H9 (cell line): Measurements from ENCODE around the gene ANKRD55. TPM values are rescaled to one million over a fixed set of nuclear protein-coding genes. Genes with fewer than 3 reads are reported as not detected.

Experiments used
- DNase-seq: peaks from one replicate; pipeline ENCODE4 v3.0.0-alpha.2; 2017
- H2AFZ ChIP-seq: one replicate; pipeline ENCODE4 v1.6.1; 2013; ENCODE audit warnings: mild to moderate bottlenecking, low read length, control low read depth, moderate library complexity
- H2AK5ac ChIP-seq: 2 replicates; pipeline ENCODE4 v1.6.1; 2013; ENCODE audit warnings: low read length, control low read depth, mixed read lengths; ENCODE audit not compliant: insufficient read length
- H2BK120ac ChIP-seq: one replicate; pipeline ENCODE4 v1.6.1; 2013; ENCODE audit warnings: low read depth, mild to moderate bottlenecking, low read length, control low read depth, inconsistent platforms; ENCODE audit not compliant: poor library complexity, severe bottlenecking
- H2BK12ac ChIP-seq: 2 replicates; pipeline ENCODE4 v1.6.1; 2013; ENCODE audit warnings: low read length, control low read depth, mixed read lengths, low read depth; ENCODE audit not compliant: insufficient read length
- H2BK15ac ChIP-seq: 2 replicates; pipeline ENCODE4 v1.6.1; 2013; ENCODE audit warnings: low read depth, low read length, control low read depth
- H2BK20ac ChIP-seq: one replicate; pipeline ENCODE4 v1.6.1; 2013; ENCODE audit warnings: low read depth, mild to moderate bottlenecking, low read length, control low read depth, inconsistent platforms; ENCODE audit not compliant: poor library complexity, severe bottlenecking
- H2BK5ac ChIP-seq: 2 replicates; pipeline ENCODE4 v1.6.1; 2013; ENCODE audit warnings: low read length, control low read depth, mixed read lengths; ENCODE audit not compliant: insufficient read length
- H3K14ac ChIP-seq: 2 replicates; pipeline ENCODE4 v1.6.1; 2013; ENCODE audit warnings: low read length, control low read depth; ENCODE audit not compliant: insufficient read depth
- H3K18ac ChIP-seq: 2 replicates; pipeline ENCODE4 v1.6.1; 2013; ENCODE audit warnings: low read depth, mild to moderate bottlenecking, mixed read lengths, low read length, control low read depth; ENCODE audit not compliant: insufficient read length
- H3K23ac ChIP-seq: 2 replicates; pipeline ENCODE4 v1.6.1; 2013; ENCODE audit warnings: low read length, control low read depth, mixed read lengths, low read depth; ENCODE audit not compliant: insufficient read length
- H3K23me2 ChIP-seq: 2 replicates; pipeline ENCODE4 v1.6.1; 2013; ENCODE audit warnings: low read depth, mild to moderate bottlenecking, mixed read lengths, low read length, control low read depth; ENCODE audit not compliant: insufficient read length, poor library complexity, severe bottlenecking
- H3K27ac ChIP-seq: 2 replicates; pipeline ENCODE4 v1.5.1; 2013; ENCODE audit warnings: low read length, control low read depth, mixed read lengths, low read depth; ENCODE audit not compliant: insufficient read length
- H3K27me3 ChIP-seq: 2 replicates; pipeline ENCODE4 v1.6.1; 2013; ENCODE audit warnings: low read length, control low read depth, inconsistent platforms; ENCODE audit not compliant: insufficient read depth
- H3K4ac ChIP-seq: 2 replicates; pipeline ENCODE4 v1.6.1; 2013; ENCODE audit warnings: low read depth, mild to moderate bottlenecking, control low read depth, inconsistent platforms, low read length, moderate library complexity
- H3K4me1 ChIP-seq: 2 replicates; pipeline ENCODE4 v1.6.1; 2013; ENCODE audit warnings: low read length, control low read depth, inconsistent platforms; ENCODE audit not compliant: insufficient read depth
- H3K4me2 ChIP-seq: 2 replicates; pipeline ENCODE4 v1.6.1; 2013; ENCODE audit warnings: low read length, control low read depth, mixed read lengths; ENCODE audit not compliant: insufficient read length, insufficient read depth
- H3K56ac ChIP-seq: 2 replicates; pipeline ENCODE4 v1.6.1; 2013; ENCODE audit warnings: low read depth, mild to moderate bottlenecking, mixed read lengths, low read length, control low read depth; ENCODE audit not compliant: insufficient read length
- H3K79me1 ChIP-seq: 2 replicates; pipeline ENCODE4 v1.6.1; 2013; ENCODE audit warnings: low read depth, mild to moderate bottlenecking, moderate library complexity, low read length, control low read depth, inconsistent platforms; ENCODE audit not compliant: insufficient read depth, poor library complexity, severe bottlenecking
- H3K79me2 ChIP-seq: 2 replicates; pipeline ENCODE4 v1.6.1; 2013; ENCODE audit warnings: low read length, control low read depth, inconsistent platforms; ENCODE audit not compliant: insufficient read depth
- H3K9ac ChIP-seq: 2 replicates; pipeline ENCODE4 v1.6.1; 2013; ENCODE audit warnings: low read length, control low read depth, mixed read lengths; ENCODE audit not compliant: insufficient read length; ENCODE audit errors: extremely low read depth
- H3K9me3 ChIP-seq: one replicate; pipeline ENCODE4 v1.6.1; 2013; ENCODE audit warnings: low read depth, low read length, inconsistent platforms; ENCODE audit not compliant: control insufficient read depth
- H3T11ph ChIP-seq: one replicate; pipeline ENCODE4 v1.6.1; 2013; ENCODE audit warnings: mild to moderate bottlenecking, low read length, control low read depth, inconsistent platforms
- H4K20me1 ChIP-seq: one replicate; pipeline ENCODE4 v1.6.1; 2013; ENCODE audit not compliant: control insufficient read depth, insufficient read length, insufficient read depth
- H4K5ac ChIP-seq: 2 replicates; pipeline ENCODE4 v1.6.1; 2013; ENCODE audit warnings: low read depth, mild to moderate bottlenecking, mixed read lengths, low read length, control low read depth; ENCODE audit not compliant: insufficient read length
- H4K8ac ChIP-seq: replicated peaks from 2 replicates; pipeline ENCODE4 v1.6.1; 2013; ENCODE audit warnings: low read length, control low read depth, mixed read lengths, low read depth; ENCODE audit not compliant: insufficient read length
- H4K91ac ChIP-seq: 2 replicates; pipeline ENCODE4 v1.6.1; 2013; ENCODE audit warnings: low read depth, mild to moderate bottlenecking, moderate library complexity, mixed read lengths, low read length, control low read depth; ENCODE audit not compliant: insufficient read length
- H3K27ac Mint-ChIP-seq, 3 experiments: 2 replicates in 2 of 3; 3 replicates in 1 of 3; pipeline ENCODE4 v1.8.0; 2020 to 2021; ENCODE audit warnings: mixed read lengths in 3 of 3, mild to moderate bottlenecking in 1 of 3, moderate library complexity in 1 of 3
- H3K27me3 Mint-ChIP-seq: 2 replicates; pipeline ENCODE4 v1.8.0; 2021; ENCODE audit warnings: low read depth, mild to moderate bottlenecking, moderate library complexity, mixed read lengths
- H3K36me3 Mint-ChIP-seq, 3 experiments: 2 replicates in 2 of 3; 3 replicates in 1 of 3; pipeline ENCODE4 v1.8.0; 2020 to 2021; ENCODE audit warnings: low read depth in 3 of 3, mixed read lengths in 3 of 3; ENCODE audit not compliant: insufficient read depth in 1 of 3
- H3K4me1 Mint-ChIP-seq, 2 experiments: 2 replicates each; pipeline ENCODE4 v1.8.0; 2020; ENCODE audit warnings: mixed read lengths in 2 of 2
- H3K4me3 Mint-ChIP-seq, 2 experiments: 2 replicates in 1 of 2; 3 replicates in 1 of 2; pipeline ENCODE4 v1.8.0; 2020 to 2021; ENCODE audit warnings: mild to moderate bottlenecking in 2 of 2, mixed read lengths in 2 of 2, moderate library complexity in 1 of 2
- H3K9me3 Mint-ChIP-seq, 2 experiments: 2 replicates in 1 of 2; 3 replicates in 1 of 2; pipeline ENCODE4 v1.8.0; 2020; ENCODE audit warnings: mild to moderate bottlenecking in 2 of 2, mixed read lengths in 2 of 2, moderate library complexity in 1 of 2
- CTCF ChIP-seq: fragments of 200-600 bp; sonication (generic); conservative IDR thresholded peaks from 3 replicates; pipeline ENCODE4 v1.8.0; 2021; ENCODE audit warnings: antibody characterized with exemption, mild to moderate bottlenecking
- WGBS: extraction: QIAGEN DNeasy Blood & Tissue Kit; methylation state at CpG from one replicate; pipeline ENCODE4 v1.1.7; 2013; ENCODE audit warnings: missing lambda C conversion rate, low lambda C conversion rate, mixed read lengths; ENCODE audit not compliant: insufficient read length; ENCODE audit errors: extremely low coverage; 5-methylcytosine and 5-hydroxymethylcytosine counted together
- total RNA-seq: library from RNA; stranded (reverse); gene quantifications from 2 replicates; pipeline ENCODE4 v1.2.1, GENCODE V29; 2021

The ANKRD55 gene
- total RNA-seq, 1 experiment from 2014 or later = not detected

DNA sequence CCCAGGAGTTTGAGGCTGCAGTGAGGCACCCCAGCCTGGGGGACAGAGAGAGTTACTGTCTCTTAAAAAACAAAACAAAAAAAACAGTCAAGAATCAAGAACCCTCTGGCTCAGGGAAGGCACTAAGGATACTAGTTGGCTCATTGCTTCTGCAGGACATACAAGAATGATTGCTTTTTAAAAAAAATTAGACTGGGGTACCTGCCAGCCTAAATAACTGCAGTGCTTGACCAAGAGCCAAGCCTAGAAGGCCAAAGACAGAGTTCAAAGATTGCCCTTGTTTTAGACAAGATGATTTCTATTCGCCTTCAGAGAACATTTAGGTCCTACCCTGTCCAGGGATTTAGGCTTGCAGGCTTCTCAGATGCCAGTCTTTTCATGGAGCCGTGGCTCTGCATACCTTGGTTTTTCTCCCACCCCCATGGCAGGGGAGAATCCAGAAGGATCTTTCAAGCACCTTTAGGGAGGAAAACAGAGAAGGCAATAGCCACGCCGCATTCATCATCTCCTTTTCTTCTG is 144.6 kb downstream of the ANKRD55 start:
- Mint-ChIP-seq H3K27ac (no peak overlapping the region), H3K4me3 (no peak overlapping the region), H3K36me3 (no peaks in the 10 kb centered on the region; a peak in 2 of 7 replicates), H3K27me3 (no peaks in the 10 kb centered on the region; the same call in 1 of the 2 replicates), H3K9me3 (peaks cover 0 to 2% of the 10 kb centered on the region in 2 experiments; a peak in 2 of 5 replicates), H3K4me1 (peaks cover 5% of the 10 kb centered on the region in 2 experiments)
- Histone ChIP-seq H2AFZ (no peak overlapping the region), H3K4me1 (no peaks in the 10 kb centered on the region; the same call in 1 of the 2 replicates), H3K4me2 (no peak overlapping the region), H3K56ac (no peak overlapping the region), H3K9ac (no peak overlapping the region), H2BK12ac (no peak overlapping the region), H4K20me1 (no peaks in the 10 kb centered on the region), H2BK120ac (no peak overlapping the region), H3K4ac (no peak overlapping the region), H4K8ac (no peak overlapping the region), H3K18ac (no peak overlapping the region), H4K91ac (no peak overlapping the region), H3T11ph (no peak overlapping the region), H2AK5ac (no peak overlapping the region), H4K5ac (no peak overlapping the region), H3K23ac (no peak overlapping the region), H3K23me2 (no peaks in the 10 kb centered on the region), H2BK5ac (no peak overlapping the region), H3K27me3 (no peaks in the 10 kb centered on the region), H3K14ac (no peak overlapping the region), H3K27ac (no peak overlapping the region), H2BK20ac (no peak overlapping the region), H3K9me3 (no peaks in the 10 kb centered on the region), H3K79me2 (no peaks in the 10 kb centered on the region), H2BK15ac (no peak overlapping the region), H3K79me1 (no peaks in the 10 kb centered on the region)
- TF ChIP-seq CTCF = no peak
- no CpG with 5 or more reads among the region's 4 CpGs for WGBS
- no peak for DNase-seq
